Gastroesophageal sphincter (tissue), 3 donors: Measurements from ENCODE around the gene TRDMT1.

Experiments used
- EP300 ChIP-seq: sonication (generic); formaldehyde crosslinking; IDR thresholded peaks from one replicate; pipeline ENCODE4 v1.6.1; 2017; ENCODE audit warnings: antibody characterized with exemption, mild to moderate bottlenecking
- POLR2A ChIP-seq, 2 donors: fragments of 450-650 bp; IDR thresholded peaks; one replicate each; pipeline ENCODE4 v1.6.1; 2017; ENCODE audit warnings: antibody characterized with exemption in 2 of 2, mild to moderate bottlenecking in 2 of 2, moderate library complexity in 1 of 2
- POLR2AphosphoS5 ChIP-seq: sonication (generic); formaldehyde crosslinking; IDR thresholded peaks from one replicate; pipeline ENCODE4 v1.6.1; 2017; ENCODE audit warnings: antibody characterized with exemption
- TF ChIP-seq, protein P1 (sequence below), 4 experiments: fragments of 200-600 bp in 2 of 4; fragments of 450-650 bp in 2 of 4; sonication (generic) in 1 of 4; IDR thresholded peaks; one replicate each; pipeline ENCODE4 v1.5.1; 2017 to 2019; ENCODE audit warnings: antibody characterized with exemption in 4 of 4, mild to moderate bottlenecking in 2 of 4, moderate library complexity in 2 of 4

DNA sequence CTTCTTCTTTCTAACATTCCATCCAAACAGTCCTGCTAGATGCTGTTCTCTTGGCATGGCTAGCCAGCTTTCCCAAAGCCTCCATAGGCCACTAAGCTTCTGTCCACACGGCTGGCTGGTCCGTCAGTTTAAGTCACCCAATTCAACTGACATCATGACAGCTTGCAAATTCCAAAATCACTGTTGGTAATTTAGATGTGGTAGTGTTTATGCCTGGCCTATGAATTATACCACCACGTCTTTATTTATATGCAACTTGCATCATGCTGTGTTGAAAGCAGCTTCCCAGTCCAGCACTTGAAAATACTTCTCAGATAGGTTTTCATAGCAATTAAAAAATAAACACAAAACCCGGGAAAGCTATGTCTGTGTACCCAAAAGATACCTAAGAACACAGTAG is 24.3 kb upstream of the TRDMT1 start:
- TF ChIP-seq POLR2A (IDR thresholded peaks at IDR 0.05) (no peak), POLR2AphosphoS5 (no peak), EP300 (no peak)
- TF ChIP-seq, protein P1, sequence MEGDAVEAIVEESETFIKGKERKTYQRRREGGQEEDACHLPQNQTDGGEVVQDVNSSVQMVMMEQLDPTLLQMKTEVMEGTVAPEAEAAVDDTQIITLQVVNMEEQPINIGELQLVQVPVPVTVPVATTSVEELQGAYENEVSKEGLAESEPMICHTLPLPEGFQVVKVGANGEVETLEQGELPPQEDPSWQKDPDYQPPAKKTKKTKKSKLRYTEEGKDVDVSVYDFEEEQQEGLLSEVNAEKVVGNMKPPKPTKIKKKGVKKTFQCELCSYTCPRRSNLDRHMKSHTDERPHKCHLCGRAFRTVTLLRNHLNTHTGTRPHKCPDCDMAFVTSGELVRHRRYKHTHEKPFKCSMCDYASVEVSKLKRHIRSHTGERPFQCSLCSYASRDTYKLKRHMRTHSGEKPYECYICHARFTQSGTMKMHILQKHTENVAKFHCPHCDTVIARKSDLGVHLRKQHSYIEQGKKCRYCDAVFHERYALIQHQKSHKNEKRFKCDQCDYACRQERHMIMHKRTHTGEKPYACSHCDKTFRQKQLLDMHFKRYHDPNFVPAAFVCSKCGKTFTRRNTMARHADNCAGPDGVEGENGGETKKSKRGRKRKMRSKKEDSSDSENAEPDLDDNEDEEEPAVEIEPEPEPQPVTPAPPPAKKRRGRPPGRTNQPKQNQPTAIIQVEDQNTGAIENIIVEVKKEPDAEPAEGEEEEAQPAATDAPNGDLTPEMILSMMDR (IDR thresholded peaks at IDR 0.05), result no peak
